Neural cell (in vitro differentiated cells): ENCODE data around the gene ZNHIT6. TPM values are rescaled to one million over a fixed set of nuclear protein-coding genes. Genes with fewer than 3 reads are reported as not detected.
"Not testable (repeated sequence)": the region's sequence is repeated elsewhere in the genome, so short reads cannot be mapped to it uniquely, and the experiment has no call there.

ENCODE experiments used
- H2AFZ ChIP-seq: fragments of 200-600, 300-800 bp; sonication (generic), shearing (Covaris generic); 2 replicates; pipeline ENCODE4 v1.6.0; 2014; ENCODE audit warnings: low read depth, mild to moderate bottlenecking, antibody characterized with exemption, low read length, moderate library complexity
- H3F3A ChIP-seq: fragments of 200-600 bp; shearing (Covaris generic); 2 replicates; pipeline ENCODE4 v1.6.1; 2016; ENCODE audit warnings: mild to moderate bottlenecking, moderate library complexity, mixed read lengths, antibody characterized with exemption, low read length; ENCODE audit not compliant: insufficient read depth, poor library complexity, severe bottlenecking
- H3K27ac ChIP-seq: fragments of 200-600, 300-800 bp; sonication (generic), shearing (Covaris generic); 2 replicates; pipeline ENCODE4 v1.5.1; 2014; ENCODE audit warnings: mild to moderate bottlenecking, low read length, moderate library complexity
- H3K27me3 ChIP-seq: fragments of 300-800, 200-600 bp; sonication (generic), shearing (Covaris generic); 2 replicates; pipeline ENCODE4 v1.6.0; 2014; ENCODE audit warnings: mild to moderate bottlenecking, low read depth, low read length, moderate library complexity; ENCODE audit not compliant: insufficient read depth
- H3K36me3 ChIP-seq: fragments of 300-800, 200-600 bp; sonication (generic), shearing (Covaris generic); 2 replicates; pipeline ENCODE4 v1.5.1; 2014; ENCODE audit warnings: mild to moderate bottlenecking, antibody characterized with exemption, low read length, moderate library complexity; ENCODE audit not compliant: insufficient read depth
- H3K4me2 ChIP-seq: fragments of 300-800, 200-600 bp; sonication (generic), shearing (Covaris generic); 2 replicates; pipeline ENCODE4 v1.6.0; 2014; ENCODE audit warnings: mild to moderate bottlenecking, low read length
- H3K4me3 ChIP-seq: fragments of 300-800, 200-600 bp; sonication (generic), shearing (Covaris generic); 2 replicates; pipeline ENCODE4 v1.5.1; 2014; ENCODE audit warnings: mild to moderate bottlenecking, low read length, moderate library complexity
- H3K79me2 ChIP-seq: fragments of 200-600 bp; shearing (Covaris generic); replicated peaks from 2 replicates; pipeline ENCODE4 v1.6.0; 2014; ENCODE audit warnings: mild to moderate bottlenecking, low read length, moderate library complexity; ENCODE audit not compliant: insufficient read depth
- H3K9ac ChIP-seq: fragments of 300-800, 200-600 bp; sonication (generic), shearing (Covaris generic); 2 replicates; pipeline ENCODE4 v1.6.1; 2016; ENCODE audit warnings: mild to moderate bottlenecking, low read length, mixed read lengths
- H3K9me2 ChIP-seq: fragments of 200-600 bp; shearing (Covaris generic); 2 replicates; pipeline ENCODE4 v1.6.1; 2016; ENCODE audit warnings: mild to moderate bottlenecking, low read length, mixed read lengths; ENCODE audit not compliant: insufficient read depth
- H3K9me3 ChIP-seq: fragments of 200-600, 300-800 bp; sonication (generic), shearing (Covaris generic); 2 replicates; pipeline ENCODE4 v1.6.1; 2016; ENCODE audit warnings: mild to moderate bottlenecking, mixed run types, low read length, moderate library complexity, mixed read lengths
- H4K20me1 ChIP-seq: fragments of 200-600 bp; shearing (Covaris generic); 2 replicates; pipeline ENCODE4 v1.6.1; 2016; ENCODE audit warnings: mild to moderate bottlenecking, mixed run types; ENCODE audit not compliant: insufficient read depth
- EP300 ChIP-seq: fragments of 450-650 bp; conservative IDR thresholded peaks from 2 replicates; pipeline ENCODE4 v1.6.1; 2014; ENCODE audit warnings: antibody characterized with exemption, mild to moderate bottlenecking, moderate library complexity; ENCODE audit not compliant: poor library complexity, severe bottlenecking
- EZH2 ChIP-seq: fragments of 200-600, 300-800 bp; shearing (Covaris generic), sonication (generic); IDR thresholded peaks from 2 replicates; pipeline ENCODE4 v1.6.1; 2014; ENCODE audit warnings: antibody characterized with exemption, low read length, borderline replicate concordance, mild to moderate bottlenecking; ENCODE audit not compliant: insufficient read depth, poor library complexity, severe bottlenecking
- MXI1 ChIP-seq: fragments of 450-650 bp; conservative IDR thresholded peaks from 2 replicates; pipeline ENCODE4 v1.6.1; 2014; ENCODE audit warnings: antibody characterized with exemption, mild to moderate bottlenecking; ENCODE audit not compliant: poor library complexity, severe bottlenecking
- POLR2AphosphoS5 ChIP-seq: IDR thresholded peaks from 2 replicates; pipeline ENCODE4 v1.6.1; 2012
- RAD21 ChIP-seq: fragments of 450-650 bp; conservative IDR thresholded peaks from 2 replicates; pipeline ENCODE4 v1.6.1; 2014; ENCODE audit warnings: antibody characterized with exemption, mild to moderate bottlenecking, moderate library complexity
- REST ChIP-seq: IDR thresholded peaks from 2 replicates; pipeline ENCODE4 v1.6.1; 2012; ENCODE audit warnings: borderline replicate concordance
- SMC3 ChIP-seq: fragments of 450-650 bp; conservative IDR thresholded peaks from 2 replicates; pipeline ENCODE4 v1.6.1; 2014; ENCODE audit warnings: antibody characterized with exemption, mild to moderate bottlenecking, moderate library complexity; ENCODE audit not compliant: poor library complexity
- TAF1 ChIP-seq: IDR thresholded peaks from 2 replicates; pipeline ENCODE4 v1.6.1; 2012; ENCODE audit warnings: low read depth
- polyA plus RNA-seq: library from polyadenylated mRNA; depleted of rRNA; stranded (reverse); fragments of >200 nt; gene quantifications from 2 replicates; pipeline ENCODE4 v1.2.3, GENCODE V29; 2014
- TF ChIP-seq, protein P1 (sequence below): fragments of 450-650 bp; IDR thresholded peaks from 2 replicates; pipeline ENCODE4 v1.5.1; 2014; ENCODE audit warnings: antibody characterized with exemption, mild to moderate bottlenecking, moderate library complexity; ENCODE audit not compliant: poor library complexity, severe bottlenecking

ZNHIT6 gene
- polyA plus RNA-seq, 1 donor from 2014 or later: 16.6 TPM

DNA sequence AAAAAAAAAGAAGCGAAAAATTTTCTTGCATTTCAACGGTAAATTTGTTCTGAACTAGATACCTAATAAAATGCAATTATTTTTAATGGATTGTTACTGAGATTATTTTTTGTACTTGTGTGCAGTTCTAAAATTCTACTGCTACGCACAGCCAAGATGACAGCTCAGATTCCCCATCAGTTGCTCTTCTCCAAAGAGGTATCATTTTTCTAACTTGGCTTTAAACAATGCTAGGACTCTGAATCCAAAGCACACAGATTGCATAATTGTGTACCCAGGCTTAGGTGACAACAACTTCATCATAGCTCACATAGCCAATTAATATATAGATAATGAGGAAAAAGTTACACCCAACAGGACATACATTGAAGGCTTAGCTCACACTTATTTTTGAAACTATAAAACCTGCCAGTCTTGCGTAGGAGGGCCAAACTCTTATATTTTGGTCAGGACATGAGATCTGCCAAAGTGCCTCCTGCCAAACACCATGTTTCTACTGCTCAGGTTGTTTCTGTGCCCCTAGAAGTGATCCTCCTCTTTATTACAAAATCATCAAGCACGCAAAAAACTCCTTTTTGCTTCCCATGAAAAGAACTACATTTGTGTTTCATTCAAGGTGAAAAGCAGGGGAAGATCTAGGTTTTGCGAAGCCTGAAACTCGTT lies 10.6 kb upstream of the ZNHIT6 start:
- Histone ChIP-seq H3K36me3 (no peaks in the 10 kb centered on the region), H3K79me2 (no peaks in the 10 kb centered on the region), H3K4me2 (no peak overlapping the region), H3K9me2 (no peaks in the 10 kb centered on the region), H3K27ac (no peak overlapping the region), H2AFZ (no peak overlapping the region), H4K20me1 (no peaks in the 10 kb centered on the region), H3K4me3 (no peak overlapping the region), H3K27me3 (no peaks in the 10 kb centered on the region), H3F3A (no peaks in the 10 kb centered on the region), H3K9ac (no peak overlapping the region), H3K9me3 (no peaks in the 10 kb centered on the region)
- TF ChIP-seq TAF1 (no peak), REST (no peak), EZH2 (no peak), RAD21 (no peak)

DNA sequence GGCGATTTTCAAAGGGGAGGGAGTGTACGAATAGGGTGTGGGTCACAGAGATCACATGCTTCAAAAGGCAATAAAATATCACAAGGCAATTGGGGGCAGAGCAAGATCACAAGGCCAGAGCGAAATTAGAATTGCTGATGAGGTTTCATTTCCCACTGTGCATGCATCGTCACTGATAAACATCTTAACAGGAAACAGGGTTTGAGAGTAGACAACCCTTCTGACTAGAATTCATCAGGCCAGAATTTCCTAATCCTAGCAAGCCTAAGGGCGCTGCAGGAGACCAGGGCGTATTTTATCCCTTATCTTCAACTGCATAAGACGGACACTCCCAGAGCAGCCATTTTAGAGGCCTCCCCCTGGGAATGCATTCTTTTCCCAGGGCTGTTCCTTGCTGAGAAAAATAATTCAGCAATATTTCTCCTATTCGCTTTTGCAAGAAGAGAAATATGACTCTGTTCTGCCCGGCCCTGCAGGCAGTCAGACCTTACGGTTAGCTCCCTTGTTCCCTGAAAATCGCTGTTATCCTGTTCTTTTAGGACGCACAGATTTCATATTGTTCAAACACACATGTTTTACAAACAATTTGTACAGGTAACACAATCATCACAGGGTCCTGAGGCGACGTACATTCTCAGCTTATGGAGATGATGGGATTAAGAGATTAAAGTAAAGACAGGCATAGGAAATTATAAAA lies 6.3 kb upstream of the ZNHIT6 start:
- H3K9me2 ChIP-seq, H3K27ac ChIP-seq, H3K4me3 ChIP-seq, H3K36me3 ChIP-seq, H2AFZ ChIP-seq, H3K27me3 ChIP-seq, H4K20me1 ChIP-seq, H3K9ac ChIP-seq, H3K79me2 ChIP-seq, H3K9me3 ChIP-seq, H3K4me2 ChIP-seq, H3F3A ChIP-seq: not testable (repeated sequence)

DNA sequence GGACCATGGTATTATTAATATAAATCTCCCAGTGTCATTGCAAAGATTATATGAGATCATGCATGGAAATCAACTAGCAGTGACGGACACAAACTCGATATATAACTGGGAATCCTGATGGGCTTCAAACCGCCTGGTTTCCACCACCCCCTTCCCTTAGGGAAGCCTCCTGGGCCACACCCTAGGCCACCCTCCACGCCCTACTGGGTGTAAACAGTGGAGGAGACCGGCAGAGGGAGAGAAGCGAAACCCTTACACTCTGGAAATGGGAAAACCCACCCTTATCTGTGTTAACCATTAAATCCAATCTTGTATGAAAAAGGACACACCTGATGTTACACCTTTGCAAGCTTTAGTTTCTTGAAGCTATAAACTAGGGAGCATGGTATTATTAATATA lies 595 bp upstream of the ZNHIT6 start:
- peak overlapping the region; percentile 84 for H3K4me3 ChIP-seq
- H3F3A ChIP-seq: peaks cover 7% of the 10 kb centered on the region
- H3K9me3 ChIP-seq: no peaks in the 10 kb centered on the region
- TF ChIP-seq, protein P1, sequence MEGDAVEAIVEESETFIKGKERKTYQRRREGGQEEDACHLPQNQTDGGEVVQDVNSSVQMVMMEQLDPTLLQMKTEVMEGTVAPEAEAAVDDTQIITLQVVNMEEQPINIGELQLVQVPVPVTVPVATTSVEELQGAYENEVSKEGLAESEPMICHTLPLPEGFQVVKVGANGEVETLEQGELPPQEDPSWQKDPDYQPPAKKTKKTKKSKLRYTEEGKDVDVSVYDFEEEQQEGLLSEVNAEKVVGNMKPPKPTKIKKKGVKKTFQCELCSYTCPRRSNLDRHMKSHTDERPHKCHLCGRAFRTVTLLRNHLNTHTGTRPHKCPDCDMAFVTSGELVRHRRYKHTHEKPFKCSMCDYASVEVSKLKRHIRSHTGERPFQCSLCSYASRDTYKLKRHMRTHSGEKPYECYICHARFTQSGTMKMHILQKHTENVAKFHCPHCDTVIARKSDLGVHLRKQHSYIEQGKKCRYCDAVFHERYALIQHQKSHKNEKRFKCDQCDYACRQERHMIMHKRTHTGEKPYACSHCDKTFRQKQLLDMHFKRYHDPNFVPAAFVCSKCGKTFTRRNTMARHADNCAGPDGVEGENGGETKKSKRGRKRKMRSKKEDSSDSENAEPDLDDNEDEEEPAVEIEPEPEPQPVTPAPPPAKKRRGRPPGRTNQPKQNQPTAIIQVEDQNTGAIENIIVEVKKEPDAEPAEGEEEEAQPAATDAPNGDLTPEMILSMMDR: no peak
- TF ChIP-seq EZH2: no peak
- TF ChIP-seq MXI1: no peak
- no peak for TF ChIP-seq REST
- no peak for TF ChIP-seq SMC3
- no peak for TF ChIP-seq TAF1
- TF ChIP-seq POLR2AphosphoS5: no peak
- TF ChIP-seq RAD21: no peak
- no peak for TF ChIP-seq EP300
- H3K9ac ChIP-seq: peak overlapping the region; percentile 78
- peaks cover 31% of the 10 kb centered on the region for H3K79me2 ChIP-seq
- H2AFZ ChIP-seq: peak overlapping the region; percentile 98
- no peaks in the 10 kb centered on the region for H3K36me3 ChIP-seq
- H3K4me2 ChIP-seq: peak overlapping the region; percentile 92
- no peaks in the 10 kb centered on the region for H3K27me3 ChIP-seq
- peak overlapping the region; percentile 91 for H3K27ac ChIP-seq
- no peaks in the 10 kb centered on the region for H4K20me1 ChIP-seq
- H3K9me2 ChIP-seq: no peaks in the 10 kb centered on the region
